Ectodermal cell (in vitro differentiated cells): ENCODE data around the gene SALL1.

ENCODE experiments used
- H3K27ac ChIP-seq: 2 replicates; pipeline ENCODE4 v1.7.0; 2013; ENCODE audit warnings: mild to moderate bottlenecking, low read depth, low read length; ENCODE audit not compliant: insufficient read depth, poor library complexity, severe bottlenecking
- H3K27me3 ChIP-seq: 2 replicates; pipeline ENCODE4 v1.7.0; 2013; ENCODE audit warnings: mild to moderate bottlenecking, low read length; ENCODE audit not compliant: insufficient read depth, control insufficient read depth, poor library complexity, severe bottlenecking
- H3K36me3 ChIP-seq: one replicate; pipeline ENCODE4 v1.7.0; 2013; ENCODE audit warnings: low read length; ENCODE audit not compliant: control insufficient read depth, insufficient read depth
- H3K4me1 ChIP-seq: one replicate; pipeline ENCODE4 v1.7.0; 2013; ENCODE audit warnings: low read length; ENCODE audit not compliant: control insufficient read depth, insufficient read depth
- H3K4me3 ChIP-seq: 2 replicates; pipeline ENCODE4 v1.7.0; 2013; ENCODE audit warnings: low read depth, low read length, control low read depth; ENCODE audit not compliant: insufficient read depth
- H3K9me3 ChIP-seq: 2 replicates; pipeline ENCODE4 v1.7.0; 2013; ENCODE audit warnings: mild to moderate bottlenecking, low read length, moderate library complexity; ENCODE audit not compliant: control insufficient read depth
- WGBS, 2 experiments: methylation state at CpG; one replicate each; pipeline ENCODE4 v1.1.7; 2013; ENCODE audit warnings: missing lambda C conversion rate in 2 of 2; 5-methylcytosine and 5-hydroxymethylcytosine counted together

Gene SALL1

GRCh38 chr16:51095084-51095881 lies 55.8 kb downstream of the SALL1 start:
- Histone ChIP-seq H3K36me3 (no peaks in the 10 kb centered on the region), H3K9me3 (no peaks in the 10 kb centered on the region), H3K4me1 (no peaks in the 10 kb centered on the region), H3K4me3 (no peak overlapping the region), H3K27me3 (no peaks in the 10 kb centered on the region), H3K27ac (no peak overlapping the region)
- 48 to 52% methylated on average over 18 to 19 of the region's 20 CpGs for WGBS, 2 experiments

DNA sequence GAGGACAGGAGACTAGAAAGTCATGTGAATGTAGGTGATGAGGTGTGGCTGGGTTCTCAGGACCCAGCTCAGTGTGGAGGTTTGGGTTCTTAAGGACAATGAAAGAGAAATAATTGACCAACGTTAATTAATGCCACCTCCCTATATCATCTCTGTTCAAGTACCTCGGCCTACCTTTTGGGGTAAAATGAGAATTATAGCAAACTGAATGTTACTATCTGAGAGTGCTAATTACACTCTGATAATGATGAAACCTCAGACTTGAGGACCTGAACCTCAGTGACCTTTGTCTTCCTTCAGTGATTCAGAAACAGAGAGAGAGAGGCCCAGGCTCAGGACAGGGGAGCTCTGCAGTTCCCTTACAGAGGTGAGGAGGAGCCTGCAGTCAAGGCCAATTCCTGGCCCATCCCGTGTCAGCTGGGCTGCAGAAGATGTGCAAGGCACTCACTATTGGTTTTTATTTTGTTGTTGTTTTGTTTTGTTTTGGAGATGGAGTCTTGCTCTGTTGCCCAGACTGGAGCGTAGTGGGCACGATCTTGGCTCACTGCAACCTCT lies 57.3 kb downstream of the SALL1 start:
- Histone ChIP-seq H3K4me3 (no peak overlapping the region), H3K9me3 (no peaks in the 10 kb centered on the region), H3K27me3 (no peaks in the 10 kb centered on the region), H3K4me1 (no peaks in the 10 kb centered on the region), H3K36me3 (no peaks in the 10 kb centered on the region), H3K27ac (no peak overlapping the region)
- WGBS, 2 experiments, result 63 to 66% methylated on average over 3 of the region's 5 CpGs
